ENCODE results near the gene SKP2.

SKP2 gene

GRCh38 chr5:36202521-36202961 lies 50.6 kb downstream of the SKP2 start:
- no peak for DNase-seq

GRCh38 chr5:36205329-36205728 lies 53.4 kb downstream of the SKP2 start:
- DNase-seq = no peak

GRCh38 chr5:36206913-36207312 lies 55.0 kb downstream of the SKP2 start:
- DNase-seq = no peak

GRCh38 chr5:36208786-36209185 lies 56.9 kb downstream of the SKP2 start:
- DNase-seq = no peak

- no peak for DNase-seq
Observed at GRCh38 chr5:36209664-36210063, 57.8 kb downstream of the SKP2 start.

GRCh38 chr5:36214436-36214835 lies 62.5 kb downstream of the SKP2 start:
- DNase-seq = no peak

- DNase-seq = no peak
Observed at GRCh38 chr5:36215910-36216309, 64.0 kb downstream of the SKP2 start.

GRCh38 chr5:36217567-36217966 lies 65.7 kb downstream of the SKP2 start:
- DNase-seq = no peak

GRCh38 chr5:36217988-36218387 lies 66.1 kb downstream of the SKP2 start:
- no peak for DNase-seq

GRCh38 chr5:36222620-36223019 lies 70.7 kb downstream of the SKP2 start:
- no peak for DNase-seq

- no peak for DNase-seq
Observed at GRCh38 chr5:36227046-36227445, 75.1 kb downstream of the SKP2 start.

GRCh38 chr5:36228505-36228904 lies 76.6 kb downstream of the SKP2 start:
- no peak for DNase-seq

- DNase-seq = no peak
Observed at GRCh38 chr5:36230151-36230790, 78.4 kb downstream of the SKP2 start.

GRCh38 chr5:36232533-36232932 lies 80.6 kb downstream of the SKP2 start:
- DNase-seq = no peak
